ENCODE data around the gene NCOR1. TPM values are rescaled to one million over a fixed set of nuclear protein-coding genes. Genes with fewer than 3 reads are reported as not detected.

Gene NCOR1
- total and polyA plus RNA-seq, 2 of the 13 experiments (the other 11 are each of a cell fraction or from before 2014, with no cell fraction given): 57.0 to 71.7 TPM

DNA sequence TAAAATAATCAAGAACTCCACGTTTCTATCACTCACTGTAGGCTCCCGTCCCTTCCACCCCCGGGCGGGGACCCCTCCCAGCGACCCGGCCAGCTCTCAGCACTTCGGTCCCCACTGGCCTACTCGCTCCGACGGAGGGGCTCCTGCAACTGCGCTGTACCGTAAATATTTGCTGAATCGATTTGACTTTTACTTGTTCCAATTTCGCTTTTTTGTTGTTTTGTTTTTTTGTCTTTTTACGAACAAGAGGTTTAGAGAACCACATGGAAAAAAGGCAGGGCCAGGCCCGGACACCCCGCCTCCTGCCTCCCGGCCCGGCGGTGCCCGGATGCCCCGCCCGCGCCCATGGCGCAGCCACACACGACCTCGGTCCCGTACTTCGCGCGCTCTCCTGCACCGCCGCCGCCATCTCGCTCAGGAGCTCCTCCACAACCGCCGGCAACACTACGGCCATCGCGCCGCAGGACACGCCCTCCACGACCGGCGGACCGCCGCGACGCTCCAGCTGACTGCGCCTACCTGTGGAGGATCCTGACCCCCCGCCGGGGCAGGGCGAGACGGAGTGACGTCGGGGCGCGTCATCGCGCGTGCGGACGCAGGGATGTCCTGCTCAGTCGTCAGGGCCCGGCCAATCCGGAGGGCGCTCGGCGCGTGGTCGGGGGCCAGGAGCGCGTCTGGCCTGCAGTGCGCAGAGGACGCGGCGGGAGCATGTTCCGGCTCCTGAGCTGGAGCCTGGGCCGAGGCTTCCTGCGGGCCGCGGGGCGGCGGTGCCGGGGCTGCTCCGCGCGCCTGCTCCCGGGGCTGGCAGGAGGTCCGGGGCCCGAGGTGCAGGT lies 216.0 kb downstream of the NCOR1 start, which contains the start of the genes TTC19 and ZSWIM7 (continued):
- TF ChIP-seq FOXP1 (IDR thresholded peaks at IDR 0.05) (no peak), FOXP1 (CRISPR knock-in tag; IDR thresholded peaks at IDR 0.05) (no peak), ZNF615 (CRISPR knock-in tag; IDR thresholded peaks at IDR 0.05; ENCODE audit: borderline replicate concordance) (no peak), KMT2A (CRISPR knock-in tag; IDR thresholded peaks at IDR 0.05) (peak; percentile 90), GATAD2A (CRISPR knock-in tag; IDR thresholded peaks at IDR 0.05) (peak; percentile 77), CSRNP2 (CRISPR knock-in tag; conservative IDR thresholded peaks at IDR 0.05; ENCODE audit: low read depth) (peak; percentile 95), ZNF136 (CRISPR knock-in tag; IDR thresholded peaks at IDR 0.05; ENCODE audit: low read depth) (0 out of 2 replicates have a peak, but pooled peaks have one; percentile 83), ZFP62 (CRISPR knock-in tag; IDR thresholded peaks at IDR 0.05) (no peak), ISL2 (CRISPR knock-in tag; IDR thresholded peaks at IDR 0.05) (peak; percentile 87), ZSCAN25 (CRISPR knock-in tag; IDR thresholded peaks at IDR 0.05) (peak; percentile 86), ZNF547 (CRISPR knock-in tag; IDR thresholded peaks at IDR 0.05) (peak; percentile 94), PAX8 (CRISPR knock-in tag; IDR thresholded peaks at IDR 0.05; ENCODE audit: borderline replicate concordance) (no peak), ETV5 (CRISPR knock-in tag; IDR thresholded peaks at IDR 0.05; ENCODE audit: borderline replicate concordance) (peak; percentile 76), ZSCAN9 (CRISPR knock-in tag; IDR thresholded peaks at IDR 0.05; ENCODE audit: borderline replicate concordance) (peak; percentile 97), TFAP4 (IDR thresholded peaks at IDR 0.05; ENCODE audit: borderline replicate concordance, low read depth) (peak; percentile 99), NFE2 (CRISPR knock-in tag; IDR thresholded peaks at IDR 0.05) (no peak), PPARG (CRISPR knock-in tag; conservative IDR thresholded peaks at IDR 0.05) (0 out of 2 replicates have a peak, but pooled peaks have one; percentile 65), CREM (IDR thresholded peaks at IDR 0.05) (peak; percentile 85), CREM (CRISPR knock-in tag; IDR thresholded peaks at IDR 0.05) (peak; percentile 81), HIVEP1 (CRISPR knock-in tag; IDR thresholded peaks at IDR 0.05) (peak; percentile 98), FIP1L1 (IDR thresholded peaks at IDR 0.05; ENCODE audit: borderline replicate concordance, insufficient read depth, low read depth, low read length) (no peak), SKI (IDR thresholded peaks at IDR 0.05; ENCODE audit: partially characterized antibody) (peak; percentile 85), PHB2 (IDR thresholded peaks at IDR 0.05; ENCODE audit: partially characterized antibody) (no peak)
- TF ChIP-seq, protein P1, sequence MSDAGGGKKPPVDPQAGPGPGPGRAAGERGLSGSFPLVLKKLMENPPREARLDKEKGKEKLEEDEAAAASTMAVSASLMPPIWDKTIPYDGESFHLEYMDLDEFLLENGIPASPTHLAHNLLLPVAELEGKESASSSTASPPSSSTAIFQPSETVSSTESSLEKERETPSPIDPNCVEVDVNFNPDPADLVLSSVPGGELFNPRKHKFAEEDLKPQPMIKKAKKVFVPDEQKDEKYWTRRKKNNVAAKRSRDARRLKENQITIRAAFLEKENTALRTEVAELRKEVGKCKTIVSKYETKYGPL (CRISPR knock-in tag; IDR thresholded peaks at IDR 0.05): no peak
- TF ChIP-seq, protein P2, sequence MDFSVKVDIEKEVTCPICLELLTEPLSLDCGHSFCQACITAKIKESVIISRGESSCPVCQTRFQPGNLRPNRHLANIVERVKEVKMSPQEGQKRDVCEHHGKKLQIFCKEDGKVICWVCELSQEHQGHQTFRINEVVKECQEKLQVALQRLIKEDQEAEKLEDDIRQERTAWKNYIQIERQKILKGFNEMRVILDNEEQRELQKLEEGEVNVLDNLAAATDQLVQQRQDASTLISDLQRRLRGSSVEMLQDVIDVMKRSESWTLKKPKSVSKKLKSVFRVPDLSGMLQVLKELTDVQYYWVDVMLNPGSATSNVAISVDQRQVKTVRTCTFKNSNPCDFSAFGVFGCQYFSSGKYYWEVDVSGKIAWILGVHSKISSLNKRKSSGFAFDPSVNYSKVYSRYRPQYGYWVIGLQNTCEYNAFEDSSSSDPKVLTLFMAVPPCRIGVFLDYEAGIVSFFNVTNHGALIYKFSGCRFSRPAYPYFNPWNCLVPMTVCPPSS (IDR thresholded peaks at IDR 0.05): no peak
- TF ChIP-seq, protein P3, sequence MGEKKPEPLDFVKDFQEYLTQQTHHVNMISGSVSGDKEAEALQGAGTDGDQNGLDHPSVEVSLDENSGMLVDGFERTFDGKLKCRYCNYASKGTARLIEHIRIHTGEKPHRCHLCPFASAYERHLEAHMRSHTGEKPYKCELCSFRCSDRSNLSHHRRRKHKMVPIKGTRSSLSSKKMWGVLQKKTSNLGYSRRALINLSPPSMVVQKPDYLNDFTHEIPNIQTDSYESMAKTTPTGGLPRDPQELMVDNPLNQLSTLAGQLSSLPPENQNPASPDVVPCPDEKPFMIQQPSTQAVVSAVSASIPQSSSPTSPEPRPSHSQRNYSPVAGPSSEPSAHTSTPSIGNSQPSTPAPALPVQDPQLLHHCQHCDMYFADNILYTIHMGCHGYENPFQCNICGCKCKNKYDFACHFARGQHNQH (CRISPR knock-in tag; IDR thresholded peaks at IDR 0.05): peak; percentile 95
